GM23248 (cell line): ENCODE data around the gene ANTXR2. TPM values are rescaled to one million over a fixed set of nuclear protein-coding genes. Genes with fewer than 3 reads are reported as not detected.

Experiments used
- DNase-seq: peaks from one replicate; pipeline ENCODE4 v3.0.0-alpha.2; 2015
- H2AFZ ChIP-seq: fragments of 200-600 bp; sonication (generic); 2 replicates; pipeline ENCODE4 v1.6.1; 2016; ENCODE audit warnings: antibody characterized with exemption
- H3F3A ChIP-seq: fragments of 200-600 bp; sonication (generic); 2 replicates; pipeline ENCODE4 v1.6.1; 2016; ENCODE audit warnings: mild to moderate bottlenecking, antibody characterized with exemption, mixed run types; ENCODE audit not compliant: insufficient read depth
- H3K27ac ChIP-seq: fragments of 200-600 bp; sonication (generic); 2 replicates; pipeline ENCODE4 v1.5.1; 2016; ENCODE audit warnings: mild to moderate bottlenecking
- H3K27me3 ChIP-seq: fragments of 200-600 bp; sonication (generic); replicated peaks from 2 replicates; pipeline ENCODE4 v1.6.1; 2016; ENCODE audit warnings: mild to moderate bottlenecking; ENCODE audit not compliant: insufficient read depth
- H3K36me3 ChIP-seq: fragments of 200-600 bp; sonication (generic); 2 replicates; pipeline ENCODE4 v1.6.1; 2016; ENCODE audit warnings: low read depth, mild to moderate bottlenecking
- H3K4me1 ChIP-seq: fragments of 200-600 bp; sonication (generic); 2 replicates; pipeline ENCODE4 v1.6.1; 2016; ENCODE audit warnings: mild to moderate bottlenecking; ENCODE audit not compliant: insufficient read depth
- H3K4me2 ChIP-seq: fragments of 200-600 bp; sonication (generic); one replicate; pipeline ENCODE4 v1.6.1; 2016; ENCODE audit warnings: mild to moderate bottlenecking; ENCODE audit not compliant: unreplicated experiment
- H3K4me3 ChIP-seq: fragments of 200-600 bp; sonication (generic); 2 replicates; pipeline ENCODE4 v1.5.1; 2016; ENCODE audit warnings: mild to moderate bottlenecking
- H3K79me2 ChIP-seq: fragments of 200-600 bp; sonication (generic); 2 replicates; pipeline ENCODE4 v1.6.1; 2016; ENCODE audit warnings: mild to moderate bottlenecking; ENCODE audit not compliant: insufficient read depth
- H3K9ac ChIP-seq: fragments of 200-600 bp; sonication (generic); 2 replicates; pipeline ENCODE4 v1.6.1; 2016; ENCODE audit warnings: mild to moderate bottlenecking
- H3K9me2 ChIP-seq: fragments of 200-600 bp; sonication (generic); 2 replicates; pipeline ENCODE4 v1.6.1; 2016; ENCODE audit warnings: mixed run types, mild to moderate bottlenecking, moderate library complexity; ENCODE audit not compliant: insufficient read depth
- H3K9me3 ChIP-seq: fragments of 200-600 bp; sonication (generic); one replicate; pipeline ENCODE4 v1.6.1; 2017; ENCODE audit warnings: low read depth
- H4K20me1 ChIP-seq: fragments of 200-600 bp; sonication (generic); 2 replicates; pipeline ENCODE4 v1.6.0; 2016; ENCODE audit not compliant: insufficient read depth
- EZH2 ChIP-seq: fragments of 200-600 bp; sonication (generic); IDR thresholded peaks from 2 replicates; pipeline ENCODE4 v1.6.1; 2018; ENCODE audit warnings: antibody characterized with exemption, mild to moderate bottlenecking; ENCODE audit not compliant: insufficient read depth, poor library complexity, severe bottlenecking
- EZH2phosphoT487 ChIP-seq: fragments of 200-600 bp; sonication (generic); IDR thresholded peaks from 2 replicates; pipeline ENCODE4 v1.6.1; 2018; ENCODE audit warnings: antibody characterized with exemption, moderate library complexity, mild to moderate bottlenecking, low read depth; ENCODE audit not compliant: insufficient read depth
- WGBS, 2 experiments: methylation state at CpG; one replicate each; pipeline ENCODE4 v1.1.6; 2015 to 2017; ENCODE audit warnings: low lambda C conversion rate in 2 of 2, low coverage in 1 of 2; ENCODE audit errors: missing lambda C conversion rate in 2 of 2; 5-methylcytosine and 5-hydroxymethylcytosine counted together
- in situ Hi-C: fragments of 300-500 bp; cut with MboI; formaldehyde crosslinking; loops from 2 replicates; pipeline ENCODE4 v1.15.0; 2020
- polyA plus RNA-seq: library from polyadenylated mRNA; unstranded; fragments of >200 nt; fragmentation: Nextera tagmentation; extraction: Ambion mirVana; gene quantifications from 2 replicates; pipeline ENCODE4 v1.2.1, GENCODE V29; 2016
- total RNA-seq: library from RNA; depleted of rRNA; stranded (reverse); fragments of >200 nt; shearing (Covaris generic); gene quantifications from 2 replicates; pipeline ENCODE4 v1.2.3, GENCODE V29; 2014

ANTXR2 gene
- total and polyA plus RNA-seq, 2 experiments from 2014 or later: 77.2 to 87.5 TPM

DNA sequence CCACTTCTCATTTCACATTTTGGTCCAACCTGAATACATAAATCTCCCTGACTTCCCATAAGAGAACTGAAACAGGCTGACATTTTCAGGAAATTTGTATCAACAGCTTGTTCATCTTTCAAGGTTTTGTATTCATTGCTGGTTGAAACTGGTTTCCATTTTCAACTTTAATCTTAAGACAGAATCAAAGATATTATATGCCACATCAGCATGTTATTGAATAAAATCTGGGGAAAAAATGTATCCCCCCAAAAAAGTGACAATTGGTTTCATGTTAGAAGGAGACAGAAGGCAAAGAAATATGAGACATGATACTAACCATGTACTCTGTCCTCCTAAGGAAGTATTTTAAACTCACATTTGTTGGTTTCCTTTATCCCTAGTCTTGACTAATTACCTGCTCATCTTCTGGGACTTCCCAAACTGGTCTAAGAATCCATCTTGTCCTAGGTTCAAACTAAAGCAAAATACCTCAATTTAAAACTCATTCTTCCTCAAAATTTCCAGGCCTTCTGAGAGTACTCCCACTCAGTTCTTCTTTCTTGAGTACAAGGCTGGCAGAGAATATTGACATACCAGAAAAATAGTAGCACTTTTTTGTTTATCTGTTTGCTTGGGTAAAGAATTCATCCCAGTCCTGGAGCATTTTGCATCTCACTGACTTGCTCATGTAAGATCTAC, 3.1 kb upstream of the ANTXR2 start:
- no peak overlapping the region for H3K27ac ChIP-seq
- no peaks in the 10 kb centered on the region for H3K9me3 ChIP-seq
- no peaks in the 10 kb centered on the region for H3K27me3 ChIP-seq

GRCh38 chr4:80074651-80075050, 1.6 kb upstream of the ANTXR2 start:
- no peaks in the 10 kb centered on the region for H3K9me3 ChIP-seq
- no peak overlapping the region for H3K4me2 ChIP-seq
- TF ChIP-seq EZH2 (no peak), EZH2phosphoT487 (no peak)
- peaks cover 25% of the 10 kb centered on the region for H3K4me1 ChIP-seq
- no peak overlapping the region for H3K4me3 ChIP-seq
- peaks cover 25% of the 10 kb centered on the region for H3K79me2 ChIP-seq
- H4K20me1 ChIP-seq: no peaks in the 10 kb centered on the region
- no peak overlapping the region for H2AFZ ChIP-seq
- no peaks in the 10 kb centered on the region for H3K36me3 ChIP-seq
- H3K9me2 ChIP-seq: no peaks in the 10 kb centered on the region
- peaks cover 36% of the 10 kb centered on the region for H3F3A ChIP-seq
- H3K9ac ChIP-seq: no peak overlapping the region
- no peak for DNase-seq
- no peaks in the 10 kb centered on the region for H3K27me3 ChIP-seq
- in situ Hi-C loops: no loop called here
- H3K27ac ChIP-seq: no peak overlapping the region

More for the DNA sequence above, 3.1 kb upstream of the ANTXR2 start:
- H3K4me2 ChIP-seq: no peak overlapping the region
- peaks cover 21% of the 10 kb centered on the region for H3F3A ChIP-seq
- H4K20me1 ChIP-seq: no peaks in the 10 kb centered on the region
- in situ Hi-C loops: no loop called here
- no peaks in the 10 kb centered on the region for H3K9me2 ChIP-seq
- no peak overlapping the region for H2AFZ ChIP-seq
- no peak overlapping the region for H3K9ac ChIP-seq
- no peak overlapping the region for H3K4me3 ChIP-seq
- H3K79me2 ChIP-seq: peaks cover 16% of the 10 kb centered on the region
- no peaks in the 10 kb centered on the region for H3K36me3 ChIP-seq
- DNase-seq: no peak
- TF ChIP-seq EZH2 (no peak), EZH2phosphoT487 (no peak)
- peaks cover 11% of the 10 kb centered on the region for H3K4me1 ChIP-seq

DNA sequence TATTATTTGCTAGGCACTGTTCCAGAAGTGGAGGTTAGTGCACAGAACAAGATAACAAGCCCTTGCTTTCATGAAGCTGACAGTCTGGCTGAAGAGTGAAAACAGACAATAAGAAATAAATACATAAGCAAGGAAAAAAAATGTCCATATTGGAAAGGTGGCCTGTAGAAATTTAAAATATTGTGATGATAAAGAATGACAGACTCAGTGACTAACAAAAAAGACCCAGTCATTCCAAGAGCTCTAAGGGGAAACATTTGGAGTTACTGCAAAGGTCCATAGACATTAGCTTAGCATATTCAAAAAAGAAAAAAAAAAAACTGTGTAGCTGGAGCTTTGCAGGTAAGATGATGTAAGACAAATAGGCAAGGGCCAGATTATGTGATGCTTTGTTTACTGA, 1.0 kb upstream of the ANTXR2 start:
- no peaks in the 10 kb centered on the region for H3K27me3 ChIP-seq
- DNase-seq: no peak
- H3K4me1 ChIP-seq: peaks cover 31% of the 10 kb centered on the region
- H3K4me3 ChIP-seq: no peak overlapping the region; the same call in 1 of the 2 replicates
- peak overlapping the region; percentile 76 for H3K27ac ChIP-seq
- H3K36me3 ChIP-seq: no peaks in the 10 kb centered on the region
- TF ChIP-seq EZH2: no peak
- TF ChIP-seq EZH2phosphoT487: no peak
- in situ Hi-C loops: no loop called here
- H3K9ac ChIP-seq: no peak overlapping the region
- no peaks in the 10 kb centered on the region for H3K9me2 ChIP-seq
- peaks cover 25% of the 10 kb centered on the region for H3K79me2 ChIP-seq
- peak overlapping the region; percentile 93 for H3K4me2 ChIP-seq
- no peaks in the 10 kb centered on the region for H4K20me1 ChIP-seq
- peak overlapping the region; percentile 79 for H2AFZ ChIP-seq
- peaks cover 42% of the 10 kb centered on the region for H3F3A ChIP-seq
- no peaks in the 10 kb centered on the region for H3K9me3 ChIP-seq

DNA sequence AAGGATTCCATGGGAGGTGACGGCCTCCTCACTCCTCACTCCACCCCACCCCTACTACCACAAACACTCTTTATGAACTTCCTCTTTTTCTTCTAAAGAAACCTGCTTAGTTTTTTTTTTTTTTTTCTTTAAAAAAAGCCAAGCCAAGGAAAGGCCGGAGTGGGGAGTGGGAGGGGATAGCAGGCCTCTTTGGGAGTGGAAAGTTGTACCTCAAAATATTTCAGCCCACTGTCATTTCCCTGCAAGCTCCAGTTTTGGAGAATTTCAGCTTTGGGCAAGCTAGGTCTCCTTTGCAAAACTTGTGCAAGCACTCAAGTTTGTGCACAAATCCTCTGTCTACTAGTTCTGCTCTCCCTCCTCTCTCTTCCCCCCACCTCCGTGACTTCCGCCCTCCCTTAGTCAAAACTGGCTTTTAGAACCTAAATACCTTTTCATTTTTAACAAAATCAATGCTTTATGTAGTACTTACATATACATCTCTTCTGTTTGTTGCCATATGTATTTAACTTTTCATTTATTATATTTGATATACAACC, 512 bp upstream of the ANTXR2 start:
- H4K20me1 ChIP-seq: no peaks in the 10 kb centered on the region
- peak overlapping the region; percentile 80 for H3K4me3 ChIP-seq
- H3K27ac ChIP-seq: peak overlapping the region; percentile 76
- TF ChIP-seq EZH2 (no peak), EZH2phosphoT487 (no peak)
- H3F3A ChIP-seq: peaks cover 42% of the 10 kb centered on the region
- peaks cover 27% of the 10 kb centered on the region for H3K79me2 ChIP-seq
- H3K9me2 ChIP-seq: no peaks in the 10 kb centered on the region
- in situ Hi-C loops: no loop called here
- peaks cover 4% of the 10 kb centered on the region; the same call in 1 of the 2 replicates for H3K36me3 ChIP-seq
- peak overlapping the region; percentile 79 for H2AFZ ChIP-seq
- no peaks in the 10 kb centered on the region for H3K9me3 ChIP-seq
- H3K4me2 ChIP-seq: peak overlapping the region; percentile 93
- H3K9ac ChIP-seq: peak overlapping the region; percentile 84
- H3K27me3 ChIP-seq: no peaks in the 10 kb centered on the region
- no peak for DNase-seq
- H3K4me1 ChIP-seq: peaks cover 36% of the 10 kb centered on the region
- WGBS, 2 experiments: 29 to 33% methylated on average over 4 of the region's 4 CpGs

DNA sequence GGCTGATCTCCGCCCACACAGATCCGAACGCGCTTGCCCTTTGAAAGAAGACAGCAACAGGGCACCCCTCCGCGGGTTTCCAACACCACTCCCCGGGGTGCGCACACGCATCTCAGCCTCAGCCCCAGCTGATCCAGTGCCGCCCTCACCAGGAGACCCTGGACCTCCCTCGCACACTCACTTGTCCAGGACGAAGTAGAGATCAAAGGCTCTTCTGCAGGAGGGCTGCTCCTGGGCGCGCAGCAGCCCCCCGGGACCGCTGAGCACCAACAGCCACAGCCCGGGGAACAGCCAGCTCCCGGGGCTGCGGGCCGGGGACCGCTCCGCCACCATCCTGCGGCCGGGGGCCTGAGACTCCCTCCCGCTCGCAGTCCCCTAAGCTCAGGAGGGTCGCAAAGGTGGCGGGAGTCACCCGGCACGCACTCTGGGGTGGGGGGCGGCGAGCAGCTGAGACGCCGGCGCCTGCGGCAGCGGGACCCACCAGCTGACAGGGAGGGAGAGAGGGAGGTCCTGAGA, 743 bp downstream of the ANTXR2 start:
- Histone ChIP-seq H3F3A (peaks cover 42% of the 10 kb centered on the region), H4K20me1 (no peaks in the 10 kb centered on the region), H3K4me3 (peak overlapping the region; percentile 80), H3K9me2 (no peaks in the 10 kb centered on the region), H3K4me1 (peaks cover 44% of the 10 kb centered on the region), H3K9ac (peak overlapping the region; percentile 84), H2AFZ (peak overlapping the region; percentile 79), H3K4me2 (peak overlapping the region; percentile 93), H3K27me3 (no peaks in the 10 kb centered on the region), H3K36me3 (peaks cover 13% of the 10 kb centered on the region), H3K79me2 (peaks cover 39% of the 10 kb centered on the region), H3K9me3 (no peaks in the 10 kb centered on the region), H3K27ac (peak overlapping the region; percentile 76)
- DNase-seq: peak; percentile 65
- in situ Hi-C loops: no loop called here
- TF ChIP-seq EZH2 (no peak), EZH2phosphoT487 (no peak)
- 1% methylated on average over 32 to 35 of the region's 37 CpGs for WGBS, 2 experiments
